GM21528 (cell line): Measurements from ENCODE around the gene SHC1.

Source experiments
- ATAC-seq: cut with Tn5 transposase; IDR thresholded peaks from one replicate; pipeline ENCODE4 v1.9.1; 2021; ENCODE audit warnings: mild to moderate bottlenecking, moderate library complexity; ENCODE audit not compliant: unreplicated experiment, low FRiP score

SHC1 gene

DNA sequence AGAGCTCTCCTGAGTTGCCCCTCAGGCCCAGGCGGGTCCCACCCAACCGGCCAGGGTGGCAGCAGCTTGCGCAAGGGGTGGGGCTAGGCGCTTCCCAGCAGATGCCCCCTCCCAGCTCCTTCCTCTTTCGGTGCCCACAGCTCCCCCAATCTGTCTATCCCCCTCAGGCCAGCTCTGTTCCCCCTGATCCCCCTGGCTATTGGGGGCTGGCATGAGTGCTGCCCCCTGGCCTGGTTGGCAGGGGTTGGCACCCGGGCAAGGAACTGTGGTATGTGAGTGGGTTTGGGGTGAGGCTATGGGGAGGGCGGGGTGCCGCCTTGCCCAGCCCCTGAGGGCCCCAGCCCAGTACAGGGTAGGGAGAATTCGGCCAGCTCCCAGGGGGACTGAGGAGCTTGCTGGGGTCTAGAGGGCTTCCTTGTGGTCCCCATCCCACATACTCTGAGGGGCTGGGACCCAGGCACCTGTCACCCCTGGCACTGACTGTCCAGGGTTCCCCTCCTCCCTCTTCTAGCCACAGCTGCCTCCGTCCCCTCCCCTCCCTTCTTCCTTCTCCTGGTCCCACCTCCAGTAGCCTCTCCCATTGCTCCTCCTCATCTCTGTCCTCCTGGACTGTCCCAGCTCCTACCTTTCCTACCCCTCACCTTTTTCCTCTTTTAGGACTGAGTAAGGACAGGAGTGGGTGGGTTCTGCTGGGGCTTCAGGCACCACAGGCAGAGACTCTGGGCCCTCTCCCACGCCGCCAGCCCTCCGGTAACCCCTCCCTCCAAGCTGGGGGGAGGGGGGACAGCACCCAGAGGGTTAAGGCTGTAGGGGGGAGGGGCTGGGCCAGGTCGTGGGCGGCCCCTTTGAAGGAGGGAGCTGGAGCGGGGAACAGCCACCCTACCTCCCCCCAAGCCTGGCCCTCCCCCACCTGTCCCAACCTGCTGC, 37.7 kb upstream of the SHC1 start:
- ATAC-seq, result no peak

DNA sequence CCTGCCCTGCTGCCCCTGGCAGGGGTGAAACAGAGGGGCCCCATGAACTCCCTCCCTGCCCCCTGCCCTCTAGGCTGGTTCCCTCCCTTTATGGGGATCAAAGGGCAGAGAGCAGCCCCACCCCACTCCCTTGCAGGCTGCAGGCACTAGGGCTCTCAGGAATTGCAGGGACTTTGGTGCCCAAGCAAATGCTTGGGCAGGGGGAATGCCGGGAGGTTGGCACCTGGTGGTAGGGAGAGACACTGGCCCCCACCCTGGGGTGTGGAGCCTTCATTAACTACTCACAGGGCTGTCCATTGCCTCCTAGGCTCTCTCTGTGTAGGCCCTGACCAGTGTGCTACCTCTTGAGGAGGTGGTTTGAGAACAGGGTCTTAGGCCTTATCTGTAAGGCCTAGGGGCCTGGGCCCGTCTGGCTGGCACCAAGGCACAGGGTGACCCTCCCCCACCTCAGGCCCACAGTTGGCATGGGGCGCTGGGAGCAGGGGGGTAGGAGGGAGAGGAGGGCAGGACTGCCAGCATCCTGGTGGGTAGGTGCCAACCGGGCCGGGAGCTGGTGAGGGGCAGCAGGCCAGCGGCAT, 36.8 kb upstream of the SHC1 start:
- no peak for ATAC-seq

GRCh38 chr1:155006601-155007101, 36.1 kb upstream of the SHC1 start:
- ATAC-seq, result no peak

GRCh38 chr1:155005076-155006011, 34.8 kb upstream of the SHC1 start:
- ATAC-seq, result no peak

DNA sequence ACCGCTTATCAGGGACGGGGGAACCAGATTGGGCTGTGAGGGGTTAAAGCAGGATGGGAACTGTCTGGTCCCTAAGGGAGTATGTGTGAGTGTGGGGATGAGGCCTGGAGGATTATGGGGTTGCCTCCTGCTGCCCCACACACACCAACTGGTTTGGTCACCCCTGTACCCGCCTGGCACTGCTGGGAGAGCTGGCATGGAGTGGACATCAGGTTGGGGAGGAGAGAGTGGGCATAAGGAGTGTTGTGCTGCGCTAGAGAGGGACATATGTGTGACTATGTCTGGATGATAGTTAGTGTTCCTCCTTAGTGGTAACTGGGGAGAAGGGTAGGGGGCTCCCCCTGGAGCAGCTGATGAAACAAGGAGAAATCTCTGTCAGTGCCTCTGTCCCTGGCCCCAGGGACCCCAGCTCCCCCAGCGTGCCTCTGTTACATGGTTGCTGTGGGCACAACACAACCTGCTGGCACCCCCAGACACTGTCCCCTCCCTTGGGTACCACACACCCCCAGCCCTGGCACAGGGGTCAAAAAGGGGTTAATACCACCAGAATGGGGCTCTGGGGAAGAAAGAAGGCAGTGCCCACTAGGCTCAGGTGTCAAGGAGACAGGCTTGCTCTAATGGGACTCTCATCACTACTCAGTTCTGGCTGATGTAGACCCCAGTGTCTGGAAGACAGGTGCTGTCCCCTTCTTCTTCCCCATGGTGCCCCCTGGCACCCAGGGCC, 34.0 kb upstream of the SHC1 start:
- no peak for ATAC-seq

- ATAC-seq, result no peak
These were observed 33.3 kb upstream of the SHC1 start for GRCh38 chr1:155003766-155004351.

DNA sequence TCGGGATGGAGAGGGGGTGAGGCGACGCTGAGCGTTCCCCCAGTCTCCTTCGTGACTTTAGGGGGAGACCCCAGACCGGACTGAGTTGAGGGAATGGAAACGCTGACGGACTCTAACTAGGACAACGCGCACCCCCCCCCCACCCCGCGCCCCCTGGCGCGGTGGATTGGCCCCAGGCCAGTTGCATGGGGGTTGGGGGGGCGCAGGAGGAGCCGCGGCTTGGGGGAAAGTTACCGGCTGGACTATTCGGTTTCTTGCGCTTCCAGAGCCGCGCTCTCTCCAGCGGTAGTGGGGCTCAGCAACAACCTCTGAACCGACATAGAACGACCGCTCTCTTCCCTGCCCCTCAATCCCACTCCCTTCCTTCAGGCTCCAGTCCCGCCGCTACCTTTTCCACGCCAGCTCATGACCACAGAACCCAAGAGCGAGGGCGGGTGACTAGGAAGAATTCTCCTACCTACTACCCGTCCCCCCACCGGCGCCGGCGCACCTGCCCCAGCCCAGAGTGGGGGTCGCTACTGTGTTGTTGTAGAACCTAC, 32.7 kb upstream of the SHC1 start:
- no peak for ATAC-seq

DNA sequence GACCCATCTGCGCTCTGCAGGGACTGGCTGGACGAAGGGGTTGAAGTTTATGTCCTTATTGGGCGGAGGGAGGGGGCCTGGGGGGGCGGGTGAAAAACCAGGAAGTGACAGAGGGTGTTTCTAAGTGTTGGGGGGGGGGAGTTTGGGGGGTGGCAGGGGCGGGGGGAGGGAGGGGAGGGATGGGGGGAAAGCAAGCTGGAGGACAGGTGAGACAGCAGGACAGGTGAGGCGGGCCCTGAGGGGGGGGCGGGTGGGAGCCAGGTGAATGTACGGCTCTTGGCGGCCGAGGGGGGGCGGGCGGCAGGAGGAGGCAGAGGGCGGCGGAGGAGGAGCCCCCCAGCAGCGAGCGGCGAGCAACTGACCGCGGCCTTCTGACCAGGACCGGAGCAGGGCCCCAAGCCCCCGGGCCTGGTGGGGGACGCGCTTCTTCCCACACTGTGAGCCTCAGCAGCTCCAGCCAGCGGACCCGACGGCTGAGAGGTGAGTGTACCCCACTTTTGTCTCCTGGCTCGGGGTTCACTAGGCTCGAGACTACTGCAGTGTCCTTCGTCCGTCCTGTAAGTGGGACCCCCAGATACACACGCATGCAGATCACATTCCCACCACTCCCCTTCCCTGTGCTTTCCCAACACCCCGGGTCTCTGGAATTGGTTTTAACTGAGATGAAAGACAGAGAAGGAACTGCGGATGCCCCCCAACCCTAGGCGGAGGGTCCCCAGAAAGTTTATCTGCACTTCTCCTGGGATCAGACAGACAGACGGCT, 32.1 kb upstream of the SHC1 start, which contains the start of gene ZBTB7B:
TSS of gene ZBTB7B (plus strand) at position 339 of the 763 bp plus-strand sequence. CDS start 11,859 bp downstream, outside the sequence.
- no peak for ATAC-seq

- peak; percentile 50 for ATAC-seq
These were observed 31.3 kb upstream of the SHC1 start for GRCh38 chr1:155001675-155002463.

- peak; percentile 11 for ATAC-seq
These were observed 30.8 kb upstream of the SHC1 start for GRCh38 chr1:155001425-155001674.

DNA sequence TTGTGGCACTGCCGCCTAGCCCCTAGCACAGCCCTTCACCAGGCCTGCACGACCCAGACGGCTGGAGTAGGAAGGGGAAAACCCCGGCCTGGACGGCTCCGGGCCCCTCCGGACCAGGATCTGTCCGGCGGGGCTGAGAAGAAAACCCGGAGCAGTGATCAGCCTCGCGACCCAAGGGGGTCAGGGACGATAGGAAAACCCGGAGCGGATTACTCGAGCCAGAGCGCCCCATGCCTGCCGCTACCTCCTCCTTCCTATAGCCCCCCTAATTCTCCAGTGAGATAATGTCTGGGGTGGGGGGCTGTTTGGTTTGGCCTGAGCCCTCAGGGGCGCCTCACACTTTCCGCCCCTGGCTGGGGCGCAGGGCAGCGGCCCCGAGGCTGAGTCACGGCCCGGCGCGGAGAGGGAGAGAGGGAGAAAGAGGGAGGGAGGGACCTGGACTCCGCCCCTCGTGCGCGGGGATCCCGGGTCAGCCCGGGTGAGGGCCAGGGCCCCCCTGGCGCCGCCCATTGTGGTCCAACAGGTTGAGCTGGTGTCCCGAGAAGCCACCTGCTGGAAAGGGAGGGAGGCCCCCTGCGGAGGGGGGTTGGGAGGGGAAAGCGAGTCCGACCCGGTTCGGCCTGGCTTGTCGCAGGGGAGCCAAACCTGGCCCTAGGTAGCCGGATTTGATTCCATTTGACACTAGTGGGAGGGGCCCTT, 30.3 kb upstream of the SHC1 start:
- ATAC-seq, result peak; percentile 33

GRCh38 chr1:155000411-155000725, 29.8 kb upstream of the SHC1 start:
- ATAC-seq, result no peak

- no peak for ATAC-seq
These were observed 29.2 kb upstream of the SHC1 start for GRCh38 chr1:154999571-155000410.

GRCh38 chr1:154998818-154999570, 28.4 kb upstream of the SHC1 start:
- no peak for ATAC-seq

DNA sequence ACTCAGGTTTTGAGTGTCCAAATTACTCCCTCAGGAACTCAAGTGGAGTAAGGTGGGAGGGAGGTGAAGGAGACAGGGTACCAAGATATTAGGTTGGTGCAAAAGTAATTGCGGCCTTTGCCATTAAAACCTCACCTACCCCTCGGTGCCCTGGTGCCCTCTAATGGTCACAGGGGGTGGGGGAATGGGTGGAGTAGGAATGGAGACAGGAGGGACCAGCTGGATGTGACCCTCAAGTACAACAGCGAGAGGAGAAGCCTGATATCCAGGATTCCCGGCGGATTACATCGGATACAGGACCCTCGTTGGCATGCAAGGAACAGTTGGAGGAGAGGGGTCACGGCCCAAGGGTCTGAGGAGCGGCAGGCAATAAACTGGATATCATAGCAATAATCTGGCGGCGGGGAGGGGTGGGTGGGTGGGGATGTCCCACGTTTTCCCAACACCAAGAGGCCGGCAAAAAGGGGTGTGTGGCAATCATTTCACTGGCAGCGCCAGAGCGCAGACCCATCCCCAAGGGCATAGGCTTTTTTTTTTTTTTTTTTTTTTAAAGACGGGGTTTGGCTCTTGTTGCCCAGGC, 27.7 kb upstream of the SHC1 start:
- ATAC-seq, result no peak
